Middle frontal gyrus (tissue), 1 donor: ENCODE data around the gene TMEM9.
A peak's percentile ranks its signal among the peaks of the same experiment; 100 is the strongest.
"Not testable (repeated sequence)": the region's sequence is repeated elsewhere in the genome, so short reads cannot be mapped to it uniquely, and the experiment has no call there.

Experiments used
- DNase-seq: peaks from one replicate; pipeline ENCODE4 v3.0.0-alpha.2; 2015; ENCODE audit warnings: low spot score; ENCODE audit errors: extremely low spot score

The TMEM9 gene

DNA sequence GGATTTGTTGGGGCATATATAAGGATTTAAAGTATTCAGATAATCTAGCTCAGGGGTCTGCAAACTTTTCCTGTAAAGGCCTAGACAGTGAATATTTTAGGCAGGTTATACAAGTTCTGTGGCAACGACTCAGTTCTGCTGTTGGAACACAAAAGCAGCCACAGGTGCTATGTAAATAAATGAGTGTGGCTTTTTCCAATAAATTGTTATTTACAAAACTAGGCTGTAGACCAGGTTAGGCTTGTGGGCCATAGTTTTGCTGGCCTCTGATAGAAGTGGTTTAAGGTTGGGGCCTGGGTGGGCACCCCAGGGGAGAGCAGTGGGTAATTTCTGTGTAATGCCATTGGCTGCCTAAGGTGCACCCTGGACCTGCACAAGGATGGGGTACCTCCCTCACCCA lies 19.5 kb upstream of the TMEM9 start:
- no peak for DNase-seq

DNA sequence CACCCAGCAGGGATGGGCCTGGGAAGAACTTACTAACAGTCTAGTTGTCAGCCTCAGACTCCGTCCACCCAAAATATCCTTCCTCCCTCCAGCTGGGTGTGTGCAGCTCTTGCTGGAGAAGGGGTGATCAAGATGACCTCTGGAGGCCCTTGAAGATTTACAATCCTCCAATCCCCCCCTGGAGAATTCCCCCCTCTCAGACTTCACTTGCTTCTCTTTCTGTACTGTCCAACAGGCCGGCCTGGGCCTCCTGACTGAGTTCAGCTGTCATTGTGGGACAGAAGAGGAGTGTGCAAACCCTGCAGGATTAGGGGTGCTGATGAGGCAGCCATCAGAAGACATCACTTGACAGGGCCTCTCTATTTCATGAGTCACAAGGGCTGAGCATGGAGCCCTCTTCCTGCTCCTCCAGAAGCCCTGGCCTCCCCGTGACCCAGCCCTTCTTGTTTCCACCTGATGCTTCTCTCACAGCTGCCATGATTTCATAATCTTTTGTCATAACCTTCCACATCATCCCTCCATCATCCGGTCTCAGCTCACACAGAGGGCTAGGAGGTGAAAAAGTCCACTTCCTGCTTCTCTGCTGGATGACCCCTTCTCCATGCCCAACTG lies 18.8 kb upstream of the TMEM9 start:
- DNase-seq: no peak

DNA sequence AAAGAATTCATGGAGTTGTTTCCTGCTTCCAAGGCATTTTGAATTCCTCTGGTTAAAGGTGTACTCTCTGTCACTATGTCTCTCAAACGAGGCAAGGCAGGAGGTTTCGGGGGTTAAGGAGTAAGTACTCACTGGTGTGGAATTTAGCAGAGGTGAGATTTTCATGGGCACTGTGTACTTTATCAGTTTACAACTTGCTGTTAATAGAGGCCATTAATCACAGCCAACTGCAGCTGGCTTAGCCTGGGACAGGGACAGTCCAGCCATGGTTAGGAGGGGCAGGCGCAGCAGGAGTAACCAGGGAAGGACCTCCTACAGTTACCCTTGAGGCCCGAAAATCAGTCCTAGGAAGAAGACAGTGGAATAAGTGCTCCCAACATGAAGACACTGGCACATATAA lies 18.1 kb upstream of the TMEM9 start:
- no peak for DNase-seq

DNA sequence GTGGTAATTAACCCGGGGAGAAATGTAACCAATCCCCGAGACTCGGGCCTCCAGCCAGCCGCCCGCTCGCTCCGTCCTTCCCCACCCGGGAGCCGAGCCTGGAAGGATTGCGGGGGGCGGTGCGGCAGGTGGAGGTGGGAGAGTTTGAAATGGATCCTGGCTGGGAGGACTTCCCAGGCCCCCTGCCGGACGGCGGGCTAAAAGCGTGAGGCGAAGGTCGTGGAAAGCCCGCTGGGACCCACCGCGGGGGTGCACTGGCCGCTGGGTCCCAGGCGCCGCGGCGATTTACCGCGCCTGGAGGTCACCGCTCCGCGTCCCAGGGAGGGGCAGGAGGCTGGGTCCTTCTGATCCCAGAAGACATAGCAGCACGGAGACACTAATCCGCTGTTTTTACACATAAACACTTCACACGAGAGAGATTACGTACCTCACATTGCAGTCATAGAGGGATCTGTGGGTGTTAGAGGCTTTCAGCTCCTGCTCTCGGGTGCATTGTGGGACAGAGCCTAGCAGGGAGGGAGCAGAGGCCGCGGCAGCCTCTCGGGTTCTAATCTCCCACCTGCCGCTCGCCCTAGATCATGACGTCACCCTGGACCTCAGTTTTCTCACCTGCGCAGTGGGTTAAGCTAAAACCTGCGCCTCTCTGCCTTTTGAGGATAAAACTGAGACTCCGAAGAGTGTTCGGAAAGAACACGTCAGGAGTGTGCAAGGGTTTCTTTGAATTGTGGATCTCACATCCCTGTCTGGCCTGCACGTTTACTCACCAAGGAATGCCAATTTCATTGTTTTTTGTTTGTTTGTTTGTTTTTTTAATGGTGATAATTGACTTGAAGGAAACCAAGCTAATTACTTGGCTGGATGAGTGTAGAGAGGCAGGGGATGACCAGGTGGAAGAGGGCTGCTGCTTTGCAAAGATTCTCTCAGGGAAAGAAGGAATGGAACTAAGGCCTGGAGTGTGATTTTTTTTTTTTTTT lies 17.1 kb upstream of the TMEM9 start:
- DNase-seq: no peak

DNA sequence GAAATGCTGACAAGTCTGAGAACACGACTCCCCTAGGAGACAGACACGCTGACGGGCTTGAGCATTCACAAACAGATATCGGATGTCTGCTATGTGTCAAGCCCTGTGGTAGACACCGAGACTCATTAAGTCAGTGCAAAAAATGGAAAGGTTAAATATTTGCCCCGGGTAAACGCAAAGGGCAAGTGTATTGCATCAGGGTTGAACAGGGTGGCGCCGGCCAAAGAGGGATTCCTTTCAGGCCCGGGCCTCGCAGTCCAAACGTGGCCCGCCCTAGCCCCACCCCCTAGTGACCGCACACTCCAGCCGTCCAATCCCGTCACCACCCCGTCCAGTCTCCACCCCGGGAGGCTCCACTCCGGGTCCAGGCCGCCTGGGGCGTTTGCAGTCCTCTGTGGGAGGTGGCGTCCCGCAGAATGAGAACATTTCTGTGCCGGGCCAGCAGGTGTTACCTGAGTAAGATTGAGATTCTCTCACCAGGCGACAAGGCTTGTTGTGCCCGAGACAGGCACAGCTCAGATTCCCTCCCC lies 16.3 kb upstream of the TMEM9 start:
- peak; percentile 76 for DNase-seq

DNA sequence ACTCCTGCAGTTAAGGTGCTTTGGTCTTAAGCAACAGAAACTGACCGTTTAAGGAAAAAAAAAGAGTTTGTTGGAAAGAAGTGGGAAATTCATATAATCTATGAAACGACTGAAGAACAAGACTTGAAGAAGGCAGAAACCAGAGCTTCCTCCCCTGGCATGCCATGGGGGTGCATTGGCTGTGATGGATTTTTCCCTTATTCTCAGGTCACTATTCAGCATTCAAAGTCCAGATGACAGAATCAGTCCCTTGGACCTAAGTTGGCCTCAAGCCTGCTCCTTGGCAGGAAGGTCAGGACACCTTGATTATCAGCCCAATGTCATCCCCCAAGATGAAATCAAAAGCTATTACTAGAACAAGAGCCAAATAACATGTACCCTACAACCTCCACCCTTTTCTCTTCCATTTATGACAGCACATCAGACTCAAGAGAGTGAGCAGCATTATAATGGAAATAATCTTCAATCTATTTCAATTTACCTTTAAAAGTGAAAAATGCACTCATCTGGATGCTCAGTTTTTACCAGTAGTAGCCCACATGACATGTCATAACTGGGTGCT lies 15.8 kb upstream of the TMEM9 start:
- DNase-seq: no peak

DNA sequence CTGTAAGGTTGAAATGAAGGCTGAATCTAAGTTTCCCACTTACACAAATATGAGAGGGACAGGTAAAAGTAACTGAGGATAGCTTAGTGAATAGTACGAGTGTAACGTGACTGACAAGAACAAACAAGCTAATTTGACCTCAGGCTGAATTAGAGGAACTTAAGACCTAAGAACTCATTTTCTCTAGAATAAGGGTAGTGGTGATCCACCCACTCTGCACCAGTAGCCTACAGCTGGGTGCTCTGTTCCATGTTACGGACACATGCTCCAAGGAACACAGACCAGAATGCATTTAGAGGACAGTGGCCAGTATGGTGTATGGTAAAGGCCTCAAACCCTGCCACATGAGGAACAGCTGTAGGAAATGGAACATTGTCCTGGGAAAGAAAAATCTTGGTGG lies 14.9 kb upstream of the TMEM9 start:
- DNase-seq: no peak

DNA sequence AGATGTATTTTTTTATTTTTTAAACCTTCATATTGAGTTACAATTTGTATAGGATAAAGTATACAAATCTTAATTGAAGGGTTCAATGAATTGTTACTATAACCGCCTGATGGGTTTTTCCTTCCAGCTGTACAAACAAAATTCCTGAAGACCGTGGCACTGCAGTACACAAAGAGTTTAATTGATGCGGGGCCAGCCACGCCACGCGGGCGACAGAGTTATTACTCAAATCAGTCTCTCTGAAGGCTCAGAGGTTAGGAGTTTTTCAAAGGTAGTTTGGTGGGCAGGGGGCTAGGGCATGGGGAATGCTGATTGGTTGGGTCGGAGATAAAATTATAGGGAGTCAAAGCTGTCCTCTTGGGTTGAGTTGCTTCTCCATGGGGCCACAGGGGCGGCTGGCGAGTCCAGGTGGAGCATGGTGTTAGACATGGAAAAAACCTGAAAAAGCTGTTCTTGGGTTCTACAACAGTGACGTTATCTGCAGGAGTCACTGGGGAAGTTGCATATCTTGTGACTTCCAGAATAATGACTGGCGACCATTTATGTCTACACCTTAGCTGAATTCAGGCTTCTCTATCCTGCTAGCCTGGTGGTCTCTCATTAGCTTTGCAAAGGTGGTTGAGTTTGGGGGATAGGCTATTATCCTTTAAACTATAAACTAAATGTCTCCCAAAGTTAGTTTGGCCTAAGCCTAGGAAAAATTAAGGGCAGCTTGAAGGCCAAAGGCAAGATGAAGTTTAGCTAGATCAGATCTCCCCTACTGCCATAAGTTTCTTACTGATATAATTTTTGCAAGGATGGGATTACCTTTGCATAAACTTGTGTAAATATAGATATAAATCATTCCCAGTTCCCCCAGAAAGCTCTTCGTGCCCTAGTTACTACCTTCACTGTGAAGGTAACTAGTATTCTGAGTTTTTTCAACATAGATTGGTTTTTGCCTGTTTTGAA lies 13.0 kb upstream of the TMEM9 start:
- no peak for DNase-seq

DNA sequence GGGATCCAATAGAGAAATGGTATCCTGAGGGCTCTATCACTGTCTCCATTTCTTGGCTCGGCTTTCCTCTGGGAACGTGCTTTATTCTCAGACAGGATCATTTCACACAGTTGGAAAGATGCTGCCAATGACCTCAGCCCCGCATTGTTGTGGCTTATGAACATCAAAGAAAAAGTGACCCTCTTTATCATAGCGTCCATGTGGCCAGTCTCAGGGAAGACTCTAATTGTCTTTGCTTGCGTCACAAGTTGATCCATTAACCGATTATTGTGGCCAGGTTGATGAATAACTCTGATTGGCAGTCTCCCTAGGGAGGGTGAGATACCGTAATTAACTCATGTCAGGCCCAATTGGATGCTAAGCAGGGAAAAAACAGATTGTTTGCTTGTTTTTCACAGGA lies 10.4 kb upstream of the TMEM9 start:
- DNase-seq: no peak

DNA sequence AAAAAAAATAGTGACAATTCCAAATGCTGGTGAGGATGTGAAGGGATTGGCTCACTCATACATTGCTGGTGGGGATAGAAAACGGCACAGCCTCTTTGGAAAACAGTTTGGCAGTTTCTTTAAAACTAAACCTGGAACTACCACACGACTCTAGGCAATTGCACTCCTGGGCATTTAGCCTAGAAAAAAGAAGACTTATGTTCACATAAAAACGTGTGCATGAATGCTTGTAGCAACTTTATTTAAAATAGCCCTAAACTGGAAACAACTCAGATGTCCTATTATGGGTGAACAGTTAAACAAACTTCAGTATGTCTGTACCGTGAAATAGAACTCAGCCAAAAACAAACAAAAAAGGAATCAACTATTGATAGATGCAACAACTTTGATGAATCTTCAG lies 9.4 kb upstream of the TMEM9 start:
- no peak for DNase-seq

DNA sequence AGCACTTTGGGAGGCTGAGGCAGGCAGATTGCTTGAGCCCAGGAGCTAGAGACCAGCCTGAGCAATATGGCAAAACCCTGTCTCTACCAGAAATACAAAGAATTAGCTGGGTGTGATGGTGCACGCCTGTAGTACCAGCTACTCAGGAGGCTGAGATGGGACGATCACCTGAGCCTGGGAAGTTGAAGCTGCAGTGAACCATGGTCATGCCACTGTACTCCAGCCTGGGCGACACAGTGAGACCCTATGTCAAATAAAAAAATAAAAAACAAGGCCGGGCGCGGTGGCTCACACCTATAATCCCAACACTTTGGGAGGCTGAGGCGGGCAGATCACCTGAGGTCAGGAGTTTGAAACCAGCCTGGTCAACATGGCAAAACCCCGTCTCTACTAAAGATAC lies 8.8 kb upstream of the TMEM9 start:
- DNase-seq: not testable (repeated sequence)

DNA sequence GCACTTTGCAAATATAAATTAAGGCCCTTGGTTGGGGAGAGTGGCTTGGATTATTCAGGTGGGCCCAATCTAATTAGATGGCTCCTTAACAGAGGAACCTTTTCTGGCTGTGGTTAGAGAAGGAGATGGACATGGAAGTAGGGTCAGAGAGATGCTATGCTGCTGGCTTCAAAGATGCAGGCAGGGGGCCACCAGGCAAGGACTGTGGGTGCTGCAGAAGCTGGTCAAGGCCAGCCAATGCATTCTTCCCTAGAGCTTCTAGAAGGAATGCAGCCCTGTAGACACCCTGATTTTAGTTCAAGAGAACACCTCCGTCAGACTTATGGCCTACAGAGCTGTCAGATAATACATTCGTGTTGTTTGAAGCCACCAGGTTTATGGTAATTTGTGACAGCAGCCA lies 3.7 kb upstream of the TMEM9 start:
- DNase-seq: no peak

DNA sequence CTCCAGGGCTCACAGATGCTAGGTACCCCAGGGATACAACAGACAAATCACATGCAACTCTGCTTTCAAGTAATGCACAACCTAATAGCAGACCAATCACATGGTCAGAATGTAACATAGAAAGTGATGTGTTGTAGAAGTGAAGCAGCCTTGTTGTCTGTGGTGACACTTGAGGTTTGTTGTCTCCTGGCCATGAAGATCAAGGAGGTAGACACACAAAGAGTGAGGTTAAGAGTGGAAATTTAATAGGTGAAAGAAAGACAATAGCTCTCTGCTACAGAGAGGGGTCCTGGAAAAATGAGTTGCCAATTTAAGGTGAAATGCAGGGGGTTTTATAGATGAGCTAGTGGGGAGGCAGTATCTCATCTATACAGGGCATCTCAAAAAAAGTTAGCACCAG lies 2.5 kb upstream of the TMEM9 start:
- no peak for DNase-seq

DNA sequence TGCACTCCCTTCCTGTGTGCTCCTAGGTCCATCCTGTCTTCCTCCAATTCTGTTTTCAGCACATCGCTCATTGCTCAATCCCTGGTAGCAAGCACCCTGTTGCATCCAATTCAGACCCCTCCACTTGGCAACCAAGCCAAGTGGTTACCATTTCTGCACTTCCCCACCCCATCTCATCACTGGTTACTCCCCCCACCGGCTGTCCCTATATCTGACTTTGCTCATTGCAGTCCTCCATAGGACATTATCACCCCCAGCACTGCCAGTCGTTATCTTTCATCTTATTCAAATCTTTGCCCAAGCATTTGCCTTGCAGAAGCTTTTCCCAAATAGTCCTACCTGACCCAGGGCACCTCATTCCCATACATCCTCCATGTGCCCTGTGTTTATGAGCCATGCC lies 2.1 kb upstream of the TMEM9 start:
- no peak for DNase-seq

DNA sequence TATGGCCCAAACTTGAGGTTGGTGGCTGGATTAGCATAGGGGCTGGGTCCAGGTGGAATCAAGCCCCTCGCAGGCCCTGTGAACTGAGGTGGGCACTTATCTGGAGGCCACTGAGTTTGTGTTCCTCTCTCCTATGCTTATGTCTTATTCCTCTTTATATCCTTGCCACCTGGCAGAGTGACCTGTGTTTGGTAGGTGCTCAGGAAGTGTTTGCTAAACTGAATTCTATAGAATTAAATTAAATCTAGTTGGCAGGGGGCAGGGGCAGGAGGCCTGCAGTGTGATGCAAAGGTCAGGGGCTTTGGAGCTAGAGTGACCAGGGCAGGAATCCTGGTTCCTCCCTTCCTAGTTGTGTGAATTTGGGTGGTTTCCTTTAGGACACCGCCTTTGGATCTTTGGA lies 1.1 kb upstream of the TMEM9 start:
- DNase-seq: no peak

DNA sequence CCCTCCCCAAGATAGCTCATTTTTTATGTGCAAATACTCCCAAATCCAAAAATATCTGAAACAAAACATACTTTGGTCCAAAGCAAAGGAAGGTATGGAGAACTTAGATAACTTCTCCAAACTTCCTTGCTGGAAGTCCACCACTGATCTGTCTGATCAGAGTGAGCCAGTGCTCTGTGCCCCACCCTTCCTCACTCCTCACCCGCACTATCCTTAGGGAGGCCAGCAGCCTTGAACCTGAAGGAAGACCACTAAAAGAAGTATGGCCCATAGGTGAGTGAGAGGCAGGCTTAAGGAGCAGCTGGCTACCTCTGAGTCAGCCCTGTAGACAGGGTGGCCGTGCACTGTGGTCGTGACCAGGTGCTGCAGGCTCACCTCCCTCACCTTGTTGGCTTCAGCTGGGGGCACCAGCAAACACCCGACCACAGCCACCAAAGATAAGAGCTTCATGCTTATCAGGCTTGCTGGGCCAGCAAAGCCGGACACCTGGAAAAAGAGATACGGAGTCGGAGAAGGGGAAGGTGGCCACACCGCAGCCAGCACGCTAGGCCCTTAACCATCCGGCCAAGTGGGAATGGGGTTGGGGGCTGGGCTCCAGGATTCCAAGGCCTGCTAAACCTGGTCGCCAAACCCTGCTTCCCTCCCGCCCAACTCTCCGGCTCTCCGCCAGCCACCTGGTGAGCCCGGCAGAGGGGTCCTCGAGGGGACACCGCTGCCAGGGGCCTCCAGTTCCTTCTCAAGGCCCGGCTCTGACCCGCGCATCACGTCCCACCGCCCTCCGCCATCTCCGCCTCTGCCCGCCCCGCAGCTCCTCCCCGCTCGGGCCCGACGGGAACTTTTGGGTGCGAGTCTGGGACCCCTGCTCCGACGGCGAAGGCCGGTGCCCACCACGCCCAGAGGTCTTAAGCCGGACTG lies 543 bp downstream of the TMEM9 start:
- DNase-seq: no peak

DNA sequence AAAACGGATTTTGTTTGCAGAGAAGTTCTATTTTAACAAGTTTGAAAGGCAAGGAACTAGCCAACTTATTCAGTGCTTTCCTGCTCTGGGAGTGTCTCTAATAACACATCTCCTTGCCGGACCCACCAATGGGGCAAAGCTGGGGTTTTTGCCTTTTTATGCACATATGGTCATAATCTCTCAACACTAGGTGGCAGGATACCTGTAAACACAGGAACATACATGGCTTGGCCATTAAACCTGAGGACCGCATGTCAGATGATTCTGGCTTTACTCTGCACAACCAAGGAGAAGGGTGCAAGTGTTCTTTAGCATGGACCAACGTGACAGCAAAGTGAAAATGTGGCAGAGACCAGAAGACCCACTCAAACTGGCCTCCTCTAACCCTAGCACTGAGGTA lies 4.9 kb downstream of the TMEM9 start:
- DNase-seq: no peak

DNA sequence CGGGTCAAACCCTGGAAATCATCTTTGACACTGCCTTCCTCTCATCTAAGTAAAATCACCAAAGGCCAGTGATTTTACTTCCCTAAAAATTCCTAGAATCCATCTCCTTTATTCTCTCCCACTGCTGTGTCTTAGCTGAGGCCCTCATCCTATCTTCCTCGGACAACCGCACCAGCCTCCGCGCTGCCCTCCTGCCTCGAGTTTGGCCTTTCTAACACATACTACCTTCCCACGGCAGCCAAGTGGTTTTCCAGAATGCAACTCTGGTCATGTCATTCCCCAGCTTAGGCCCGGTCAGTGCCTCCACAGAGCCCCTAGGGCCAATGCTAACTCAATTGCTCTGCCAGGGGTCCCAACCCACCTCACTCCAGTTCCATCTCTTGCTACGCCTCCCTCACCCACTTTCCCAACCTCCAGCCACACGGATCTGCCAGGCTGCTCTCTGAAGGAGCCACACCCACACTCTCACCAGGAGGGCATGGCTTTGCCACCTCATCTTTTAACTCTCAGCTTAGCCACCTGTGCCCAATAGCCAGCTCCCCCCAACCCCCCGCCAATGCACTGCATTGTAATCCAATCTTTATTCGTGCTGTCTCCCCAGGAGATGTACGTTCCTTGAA lies 6.8 kb downstream of the TMEM9 start:
- no peak for DNase-seq

DNA sequence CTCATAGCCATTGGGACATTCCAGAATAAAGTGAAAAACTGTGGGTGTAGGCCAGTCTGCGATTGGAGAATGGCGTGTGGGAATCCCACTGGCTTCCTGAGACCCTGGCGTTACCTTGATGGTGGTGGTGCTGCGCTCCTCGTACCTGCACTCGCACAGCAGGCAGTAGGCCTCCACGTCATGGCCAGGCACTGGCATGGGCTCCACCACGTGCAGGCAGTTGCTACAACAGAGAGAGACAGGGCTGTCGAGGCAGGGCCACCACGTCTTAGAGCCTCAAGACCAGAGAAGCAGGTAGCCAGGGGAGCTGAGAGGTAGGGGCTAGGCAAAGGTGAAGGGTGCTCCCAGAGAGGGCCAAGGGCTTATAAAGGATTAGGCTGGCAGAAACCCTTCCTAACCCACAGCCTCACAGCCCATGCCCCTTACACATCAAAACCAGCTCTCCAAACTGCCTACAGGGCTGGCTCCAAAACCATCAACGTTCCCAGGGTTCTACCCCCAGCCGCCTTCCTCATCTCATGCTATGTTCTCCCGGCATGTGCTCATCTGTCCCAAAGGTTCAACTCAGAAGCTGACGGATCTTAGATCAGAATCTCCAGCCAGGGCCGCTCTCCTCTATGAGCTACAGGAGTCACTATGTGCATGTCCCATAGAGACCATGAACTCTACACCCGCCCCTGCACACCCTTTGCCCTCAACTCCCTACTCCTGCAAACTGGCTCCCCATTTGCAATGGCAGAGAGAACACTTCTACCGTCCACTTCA lies 7.5 kb downstream of the TMEM9 start:
- no peak for DNase-seq
